H9 (cell line): ENCODE measurements around the gene FCRL6. TPM values are rescaled to one million over a fixed set of nuclear protein-coding genes. Genes with fewer than 3 reads are reported as not detected.

Experiments used
- DNase-seq: peaks from one replicate; pipeline ENCODE4 v3.0.0-alpha.2; 2017
- H2AFZ ChIP-seq: one replicate; pipeline ENCODE4 v1.6.1; 2013; ENCODE audit warnings: mild to moderate bottlenecking, low read length, control low read depth, moderate library complexity
- H2AK5ac ChIP-seq: 2 replicates; pipeline ENCODE4 v1.6.1; 2013; ENCODE audit warnings: low read length, control low read depth, mixed read lengths; ENCODE audit not compliant: insufficient read length
- H2BK120ac ChIP-seq: one replicate; pipeline ENCODE4 v1.6.1; 2013; ENCODE audit warnings: low read depth, mild to moderate bottlenecking, low read length, control low read depth, inconsistent platforms; ENCODE audit not compliant: poor library complexity, severe bottlenecking
- H2BK12ac ChIP-seq: 2 replicates; pipeline ENCODE4 v1.6.1; 2013; ENCODE audit warnings: low read length, control low read depth, mixed read lengths, low read depth; ENCODE audit not compliant: insufficient read length
- H2BK15ac ChIP-seq: 2 replicates; pipeline ENCODE4 v1.6.1; 2013; ENCODE audit warnings: low read depth, low read length, control low read depth
- H2BK20ac ChIP-seq: one replicate; pipeline ENCODE4 v1.6.1; 2013; ENCODE audit warnings: low read depth, mild to moderate bottlenecking, low read length, control low read depth, inconsistent platforms; ENCODE audit not compliant: poor library complexity, severe bottlenecking
- H2BK5ac ChIP-seq: 2 replicates; pipeline ENCODE4 v1.6.1; 2013; ENCODE audit warnings: low read length, control low read depth, mixed read lengths; ENCODE audit not compliant: insufficient read length
- H3K14ac ChIP-seq: 2 replicates; pipeline ENCODE4 v1.6.1; 2013; ENCODE audit warnings: low read length, control low read depth; ENCODE audit not compliant: insufficient read depth
- H3K18ac ChIP-seq: 2 replicates; pipeline ENCODE4 v1.6.1; 2013; ENCODE audit warnings: low read depth, mild to moderate bottlenecking, mixed read lengths, low read length, control low read depth; ENCODE audit not compliant: insufficient read length
- H3K23ac ChIP-seq: 2 replicates; pipeline ENCODE4 v1.6.1; 2013; ENCODE audit warnings: low read length, control low read depth, mixed read lengths, low read depth; ENCODE audit not compliant: insufficient read length
- H3K23me2 ChIP-seq: 2 replicates; pipeline ENCODE4 v1.6.1; 2013; ENCODE audit warnings: low read depth, mild to moderate bottlenecking, mixed read lengths, low read length, control low read depth; ENCODE audit not compliant: insufficient read length, poor library complexity, severe bottlenecking
- H3K27ac ChIP-seq: 2 replicates; pipeline ENCODE4 v1.5.1; 2013; ENCODE audit warnings: low read length, control low read depth, mixed read lengths, low read depth; ENCODE audit not compliant: insufficient read length
- H3K27me3 ChIP-seq: 2 replicates; pipeline ENCODE4 v1.6.1; 2013; ENCODE audit warnings: low read length, control low read depth, inconsistent platforms; ENCODE audit not compliant: insufficient read depth
- H3K4ac ChIP-seq: 2 replicates; pipeline ENCODE4 v1.6.1; 2013; ENCODE audit warnings: low read depth, mild to moderate bottlenecking, control low read depth, inconsistent platforms, low read length, moderate library complexity
- H3K4me1 ChIP-seq: 2 replicates; pipeline ENCODE4 v1.6.1; 2013; ENCODE audit warnings: low read length, control low read depth, inconsistent platforms; ENCODE audit not compliant: insufficient read depth
- H3K4me2 ChIP-seq: 2 replicates; pipeline ENCODE4 v1.6.1; 2013; ENCODE audit warnings: low read length, control low read depth, mixed read lengths; ENCODE audit not compliant: insufficient read length, insufficient read depth
- H3K56ac ChIP-seq: 2 replicates; pipeline ENCODE4 v1.6.1; 2013; ENCODE audit warnings: low read depth, mild to moderate bottlenecking, mixed read lengths, low read length, control low read depth; ENCODE audit not compliant: insufficient read length
- H3K79me1 ChIP-seq: 2 replicates; pipeline ENCODE4 v1.6.1; 2013; ENCODE audit warnings: low read depth, mild to moderate bottlenecking, moderate library complexity, low read length, control low read depth, inconsistent platforms; ENCODE audit not compliant: insufficient read depth, poor library complexity, severe bottlenecking
- H3K79me2 ChIP-seq: 2 replicates; pipeline ENCODE4 v1.6.1; 2013; ENCODE audit warnings: low read length, control low read depth, inconsistent platforms; ENCODE audit not compliant: insufficient read depth
- H3K9ac ChIP-seq: 2 replicates; pipeline ENCODE4 v1.6.1; 2013; ENCODE audit warnings: low read length, control low read depth, mixed read lengths; ENCODE audit not compliant: insufficient read length; ENCODE audit errors: extremely low read depth
- H3K9me3 ChIP-seq: one replicate; pipeline ENCODE4 v1.6.1; 2013; ENCODE audit warnings: low read depth, low read length, inconsistent platforms; ENCODE audit not compliant: control insufficient read depth
- H3T11ph ChIP-seq: one replicate; pipeline ENCODE4 v1.6.1; 2013; ENCODE audit warnings: mild to moderate bottlenecking, low read length, control low read depth, inconsistent platforms
- H4K20me1 ChIP-seq: one replicate; pipeline ENCODE4 v1.6.1; 2013; ENCODE audit not compliant: control insufficient read depth, insufficient read length, insufficient read depth
- H4K5ac ChIP-seq: 2 replicates; pipeline ENCODE4 v1.6.1; 2013; ENCODE audit warnings: low read depth, mild to moderate bottlenecking, mixed read lengths, low read length, control low read depth; ENCODE audit not compliant: insufficient read length
- H4K8ac ChIP-seq: replicated peaks from 2 replicates; pipeline ENCODE4 v1.6.1; 2013; ENCODE audit warnings: low read length, control low read depth, mixed read lengths, low read depth; ENCODE audit not compliant: insufficient read length
- H4K91ac ChIP-seq: 2 replicates; pipeline ENCODE4 v1.6.1; 2013; ENCODE audit warnings: low read depth, mild to moderate bottlenecking, moderate library complexity, mixed read lengths, low read length, control low read depth; ENCODE audit not compliant: insufficient read length
- H3K27ac Mint-ChIP-seq, 3 experiments: 2 replicates in 2 of 3; 3 replicates in 1 of 3; pipeline ENCODE4 v1.8.0; 2020 to 2021; ENCODE audit warnings: mixed read lengths in 3 of 3, mild to moderate bottlenecking in 1 of 3, moderate library complexity in 1 of 3
- H3K27me3 Mint-ChIP-seq: 2 replicates; pipeline ENCODE4 v1.8.0; 2021; ENCODE audit warnings: low read depth, mild to moderate bottlenecking, moderate library complexity, mixed read lengths
- H3K36me3 Mint-ChIP-seq, 3 experiments: 2 replicates in 2 of 3; 3 replicates in 1 of 3; pipeline ENCODE4 v1.8.0; 2020 to 2021; ENCODE audit warnings: low read depth in 3 of 3, mixed read lengths in 3 of 3; ENCODE audit not compliant: insufficient read depth in 1 of 3
- H3K4me1 Mint-ChIP-seq, 2 experiments: 2 replicates each; pipeline ENCODE4 v1.8.0; 2020; ENCODE audit warnings: mixed read lengths in 2 of 2
- H3K4me3 Mint-ChIP-seq, 2 experiments: 2 replicates in 1 of 2; 3 replicates in 1 of 2; pipeline ENCODE4 v1.8.0; 2020 to 2021; ENCODE audit warnings: mild to moderate bottlenecking in 2 of 2, mixed read lengths in 2 of 2, moderate library complexity in 1 of 2
- H3K9me3 Mint-ChIP-seq, 2 experiments: 2 replicates in 1 of 2; 3 replicates in 1 of 2; pipeline ENCODE4 v1.8.0; 2020; ENCODE audit warnings: mild to moderate bottlenecking in 2 of 2, mixed read lengths in 2 of 2, moderate library complexity in 1 of 2
- CTCF ChIP-seq: fragments of 200-600 bp; sonication (generic); conservative IDR thresholded peaks from 3 replicates; pipeline ENCODE4 v1.8.0; 2021; ENCODE audit warnings: antibody characterized with exemption, mild to moderate bottlenecking
- WGBS: extraction: QIAGEN DNeasy Blood & Tissue Kit; methylation state at CpG from one replicate; pipeline ENCODE4 v1.1.7; 2013; ENCODE audit warnings: missing lambda C conversion rate, low lambda C conversion rate, mixed read lengths; ENCODE audit not compliant: insufficient read length; ENCODE audit errors: extremely low coverage; 5-methylcytosine and 5-hydroxymethylcytosine counted together
- total RNA-seq: library from RNA; stranded (reverse); gene quantifications from 2 replicates; pipeline ENCODE4 v1.2.1, GENCODE V29; 2021

FCRL6 gene
- total RNA-seq, 1 experiment from 2014 or later = not detected

GRCh38 chr1:159849626-159850366 lies 47.6 kb downstream of the FCRL6 start:
- Histone ChIP-seq H3K4me2 (no peak overlapping the region), H2BK12ac (no peak overlapping the region)
- peaks cover 20% of the 10 kb centered on the region for H3K27me3 Mint-ChIP-seq

More at GRCh38 chr1:159849626-159850366, 47.6 kb downstream of the FCRL6 start:
- Histone ChIP-seq H3K4me1 (no peaks in the 10 kb centered on the region), H3K27ac (no peak overlapping the region), H3K14ac (no peak overlapping the region), H3K18ac (no peak overlapping the region), H3K23ac (no peak overlapping the region), H3K79me2 (no peaks in the 10 kb centered on the region), H2AK5ac (no peak overlapping the region), H3K9me3 (no peaks in the 10 kb centered on the region), H3K79me1 (no peaks in the 10 kb centered on the region), H3T11ph (no peak overlapping the region), H3K9ac (no peak overlapping the region), H4K91ac (no peak overlapping the region), H4K20me1 (no peaks in the 10 kb centered on the region), H2AFZ (no peak overlapping the region), H3K23me2 (peaks cover 5% of the 10 kb centered on the region), H2BK120ac (no peak overlapping the region), H3K27me3 (peaks cover under 1% of the 10 kb centered on the region; the same call in 1 of the 2 replicates), H3K56ac (no peak overlapping the region), H2BK5ac (no peak overlapping the region), H4K5ac (no peak overlapping the region), H2BK15ac (no peak overlapping the region), H4K8ac (no peak overlapping the region), H3K4ac (no peak overlapping the region), H2BK20ac (no peak overlapping the region)
- no peak for TF ChIP-seq CTCF
- no peaks in the 10 kb centered on the region for H3K9me3 Mint-ChIP-seq
- no peak for DNase-seq
- H3K4me1 Mint-ChIP-seq = peaks cover 6 to 10% of the 10 kb centered on the region in 2 experiments
- no CpG with 5 or more reads among the region's 2 CpGs for WGBS
- no peak overlapping the region for H3K27ac Mint-ChIP-seq
- H3K36me3 Mint-ChIP-seq = no peaks in the 10 kb centered on the region
- no peak overlapping the region for H3K4me3 Mint-ChIP-seq
